ENCODE data around the gene SIM1.

The SIM1 gene

GRCh38 chr6:100404051-100404450 is 60.7 kb downstream of the SIM1 start:
- no peak for DNase-seq
- no CpG with 5 or more reads among the region's 3 CpGs for WGBS (ENCODE audit: extremely low coverage, insufficient coverage, low lambda C conversion rate)
- H2AK5ac ChIP-seq (ENCODE audit: low read length) = no peak overlapping the region

DNA sequence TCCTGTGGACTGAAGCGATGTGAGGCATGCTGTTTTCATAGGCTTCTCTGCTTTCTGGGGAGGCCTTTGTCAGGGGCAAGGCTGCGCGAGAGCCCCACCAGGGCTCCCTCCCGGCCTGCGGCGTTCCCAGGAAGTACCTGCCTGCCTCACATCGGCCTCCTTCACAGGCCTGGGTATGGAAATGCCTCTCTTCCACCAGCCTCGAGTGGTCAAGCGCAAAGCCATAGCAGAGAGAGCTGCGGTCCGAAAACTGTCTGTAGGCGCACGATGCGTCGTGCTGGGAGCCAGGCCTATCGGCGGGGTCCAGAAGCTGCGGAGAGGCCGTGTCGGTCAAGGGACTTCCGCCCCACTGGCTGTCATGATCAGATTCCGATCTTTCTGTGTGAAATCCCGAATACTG is 71.2 kb downstream of the SIM1 start:
- no peaks in the 10 kb centered on the region for H3K79me1 ChIP-seq (ENCODE audit: low read length)
- no peaks in the 10 kb centered on the region for H3K27me3 ChIP-seq (ENCODE audit: insufficient read depth, low read length, poor library complexity)
- H4K8ac ChIP-seq (ENCODE audit: low read depth, low read length) = no peak overlapping the region
- H3K18ac ChIP-seq (ENCODE audit: low read length) = no peak overlapping the region
- no peaks in the 10 kb centered on the region for H3K36me3 ChIP-seq (ENCODE audit: control insufficient read depth, insufficient read depth, low read length)
- no peak overlapping the region for H3K4me2 ChIP-seq (ENCODE audit: low read length)
- no peak overlapping the region for H3K4me3 ChIP-seq (ENCODE audit: low read length)
- no peak overlapping the region for H3K56ac ChIP-seq (ENCODE audit: low read length)
- no peak overlapping the region for H3K4ac ChIP-seq (ENCODE audit: low read depth, low read length)
- H2BK5ac ChIP-seq (ENCODE audit: low read length) = no peak overlapping the region
- no peak overlapping the region for H2AK5ac ChIP-seq (ENCODE audit: low read length)
- DNase-seq = no peak
- no peaks in the 10 kb centered on the region for H3K79me2 ChIP-seq (ENCODE audit: control insufficient read depth, insufficient read depth, low read length)
- H3K27ac ChIP-seq (ENCODE audit: low read depth, low read length) = no peak overlapping the region
- no peaks in the 10 kb centered on the region for H3K4me1 ChIP-seq (ENCODE audit: control insufficient read depth, low read depth, low read length)
- no peak overlapping the region for H4K5ac ChIP-seq (ENCODE audit: low read length)
- no peak overlapping the region for H2BK15ac ChIP-seq (replicated peaks; ENCODE audit: low read depth)
- H3K9ac ChIP-seq (ENCODE audit: low read length) = no peak overlapping the region
- H2BK120ac ChIP-seq (ENCODE audit: low read depth, low read length) = no peak overlapping the region
- no CpG with 5 or more reads among the region's 23 CpGs for WGBS (ENCODE audit: extremely low coverage, insufficient coverage, low lambda C conversion rate)
- no peak overlapping the region for H3K23ac ChIP-seq (ENCODE audit: low read length)

More at GRCh38 chr6:100404051-100404450, 60.7 kb downstream of the SIM1 start:
- Histone ChIP-seq H4K5ac (ENCODE audit: low read length) (no peak overlapping the region), H3K56ac (ENCODE audit: low read length) (no peak overlapping the region), H2BK15ac (replicated peaks; ENCODE audit: low read depth) (no peak overlapping the region), H3K27me3 (ENCODE audit: insufficient read depth, low read length, poor library complexity) (no peaks in the 10 kb centered on the region), H4K8ac (ENCODE audit: low read depth, low read length) (no peak overlapping the region), H3K4me2 (ENCODE audit: low read length) (no peak overlapping the region), H3K79me2 (ENCODE audit: control insufficient read depth, insufficient read depth, low read length) (no peaks in the 10 kb centered on the region), H2BK120ac (ENCODE audit: low read depth, low read length) (no peak overlapping the region), H2BK5ac (ENCODE audit: low read length) (no peak overlapping the region), H3K27ac (ENCODE audit: low read depth, low read length) (no peak overlapping the region), H3K9ac (ENCODE audit: low read length) (no peak overlapping the region), H3K18ac (ENCODE audit: low read length) (no peak overlapping the region), H3K79me1 (ENCODE audit: low read length) (no peaks in the 10 kb centered on the region), H3K23ac (ENCODE audit: low read length) (no peak overlapping the region), H3K4me1 (ENCODE audit: control insufficient read depth, low read depth, low read length) (no peaks in the 10 kb centered on the region), H3K4ac (ENCODE audit: low read depth, low read length) (no peak overlapping the region), H3K4me3 (ENCODE audit: low read length) (no peak overlapping the region), H3K36me3 (ENCODE audit: control insufficient read depth, insufficient read depth, low read length) (no peaks in the 10 kb centered on the region)

GRCh38 chr6:100392423-100392822 is 72.3 kb downstream of the SIM1 start:
- Histone ChIP-seq H3K27ac (ENCODE audit: low read depth, low read length) (no peak overlapping the region), H3K4ac (ENCODE audit: low read depth, low read length) (no peak overlapping the region), H2BK5ac (ENCODE audit: low read length) (no peak overlapping the region), H3K79me2 (ENCODE audit: control insufficient read depth, insufficient read depth, low read length) (no peaks in the 10 kb centered on the region), H3K56ac (ENCODE audit: low read length) (no peak overlapping the region), H3K79me1 (ENCODE audit: low read length) (no peaks in the 10 kb centered on the region), H2BK15ac (replicated peaks; ENCODE audit: low read depth) (no peak overlapping the region), H4K8ac (ENCODE audit: low read depth, low read length) (no peak overlapping the region), H3K36me3 (ENCODE audit: control insufficient read depth, insufficient read depth, low read length) (no peaks in the 10 kb centered on the region), H3K23ac (ENCODE audit: low read length) (no peak overlapping the region), H2AK5ac (ENCODE audit: low read length) (no peak overlapping the region), H3K9ac (ENCODE audit: low read length) (no peak overlapping the region), H3K18ac (ENCODE audit: low read length) (no peak overlapping the region), H3K4me1 (ENCODE audit: control insufficient read depth, low read depth, low read length) (no peaks in the 10 kb centered on the region), H3K27me3 (ENCODE audit: insufficient read depth, low read length, poor library complexity) (no peaks in the 10 kb centered on the region), H3K4me2 (ENCODE audit: low read length) (no peak overlapping the region), H4K5ac (ENCODE audit: low read length) (no peak overlapping the region), H2BK120ac (ENCODE audit: low read depth, low read length) (no peak overlapping the region), H3K4me3 (ENCODE audit: low read length) (no peak overlapping the region)
- no peak for DNase-seq
- WGBS (ENCODE audit: extremely low coverage, insufficient coverage, low lambda C conversion rate) = no CpG with 5 or more reads among the region's 2 CpGs

- Histone ChIP-seq H3K79me1 (ENCODE audit: low read length) (no peaks in the 10 kb centered on the region), H3K4me1 (ENCODE audit: control insufficient read depth, low read depth, low read length) (no peaks in the 10 kb centered on the region), H2BK120ac (ENCODE audit: low read depth, low read length) (no peak overlapping the region), H3K23ac (ENCODE audit: low read length) (no peak overlapping the region), H4K5ac (ENCODE audit: low read length) (no peak overlapping the region), H3K4me2 (ENCODE audit: low read length) (no peak overlapping the region), H3K4ac (ENCODE audit: low read depth, low read length) (no peak overlapping the region), H3K56ac (ENCODE audit: low read length) (no peak overlapping the region), H2BK5ac (ENCODE audit: low read length) (no peak overlapping the region), H3K79me2 (ENCODE audit: control insufficient read depth, insufficient read depth, low read length) (no peaks in the 10 kb centered on the region), H3K9ac (ENCODE audit: low read length) (no peak overlapping the region), H3K27ac (ENCODE audit: low read depth, low read length) (no peak overlapping the region), H4K8ac (ENCODE audit: low read depth, low read length) (no peak overlapping the region), H2AK5ac (ENCODE audit: low read length) (no peak overlapping the region), H2BK15ac (replicated peaks; ENCODE audit: low read depth) (no peak overlapping the region), H3K18ac (ENCODE audit: low read length) (no peak overlapping the region), H3K36me3 (ENCODE audit: control insufficient read depth, insufficient read depth, low read length) (no peaks in the 10 kb centered on the region), H3K27me3 (ENCODE audit: insufficient read depth, low read length, poor library complexity) (no peaks in the 10 kb centered on the region), H3K4me3 (ENCODE audit: low read length) (no peak overlapping the region)
- WGBS (ENCODE audit: extremely low coverage, insufficient coverage, low lambda C conversion rate) = no CpG with 5 or more reads among the region's 3 CpGs
- no peak for DNase-seq
Measured at GRCh38 chr6:100388868-100389519, 75.7 kb downstream of the SIM1 start.

DNA sequence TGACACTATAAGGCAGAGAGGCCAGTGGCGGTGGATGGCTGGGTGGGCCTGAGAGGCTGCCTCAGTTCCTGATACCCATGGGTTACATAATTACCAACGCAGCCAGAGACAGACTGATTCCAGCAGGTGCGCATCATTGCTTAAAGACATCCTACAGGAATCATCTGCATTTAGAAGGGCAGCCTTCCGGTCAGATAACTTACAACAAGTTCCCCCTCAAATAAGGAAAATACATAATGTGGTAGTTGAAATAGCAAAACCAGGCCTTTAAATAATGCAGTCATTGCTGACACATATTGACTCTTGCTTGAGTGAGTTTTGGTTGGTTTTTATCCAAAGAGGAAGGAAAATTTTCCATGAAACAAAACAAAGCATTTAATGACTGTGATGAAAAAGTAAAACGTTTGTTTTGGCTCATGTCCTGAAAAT is 81.9 kb downstream of the SIM1 start:
- DNase-seq = no peak

GRCh38 chr6:100382031-100382430 is 82.7 kb downstream of the SIM1 start:
- no peak overlapping the region for H2BK120ac ChIP-seq (ENCODE audit: low read depth, low read length)
- no peak overlapping the region for H4K8ac ChIP-seq (ENCODE audit: low read depth, low read length)
- no peak overlapping the region for H3K9ac ChIP-seq (ENCODE audit: low read length)
- H3K79me1 ChIP-seq (ENCODE audit: low read length) = no peaks in the 10 kb centered on the region
- no peak overlapping the region for H3K27ac ChIP-seq (ENCODE audit: low read depth, low read length)
- H3K36me3 ChIP-seq (ENCODE audit: control insufficient read depth, insufficient read depth, low read length) = no peaks in the 10 kb centered on the region
- no peak overlapping the region for H2BK5ac ChIP-seq (ENCODE audit: low read length)
- H3K23ac ChIP-seq (ENCODE audit: low read length) = no peak overlapping the region
- H3K79me2 ChIP-seq (ENCODE audit: control insufficient read depth, insufficient read depth, low read length) = no peaks in the 10 kb centered on the region
- H2AK5ac ChIP-seq (ENCODE audit: low read length) = no peak overlapping the region
- H3K4me2 ChIP-seq (ENCODE audit: low read length) = no peak overlapping the region
- no peak overlapping the region for H3K18ac ChIP-seq (ENCODE audit: low read length)
- no CpG with 5 or more reads among the region's 3 CpGs for WGBS (ENCODE audit: extremely low coverage, insufficient coverage, low lambda C conversion rate)
- no peak overlapping the region for H2BK15ac ChIP-seq (replicated peaks; ENCODE audit: low read depth)
- no peaks in the 10 kb centered on the region for H3K4me1 ChIP-seq (ENCODE audit: control insufficient read depth, low read depth, low read length)
- DNase-seq = no peak
- H3K4me3 ChIP-seq (ENCODE audit: low read length) = no peak overlapping the region
- no peak overlapping the region for H4K5ac ChIP-seq (ENCODE audit: low read length)
- no peak overlapping the region for H3K56ac ChIP-seq (ENCODE audit: low read length)
- no peaks in the 10 kb centered on the region for H3K27me3 ChIP-seq (ENCODE audit: insufficient read depth, low read length, poor library complexity)
- no peak overlapping the region for H3K4ac ChIP-seq (ENCODE audit: low read depth, low read length)

More for the DNA sequence above, 81.9 kb downstream of the SIM1 start:
- no peak overlapping the region for H2BK15ac ChIP-seq (replicated peaks; ENCODE audit: low read depth)
- H3K36me3 ChIP-seq (ENCODE audit: control insufficient read depth, insufficient read depth, low read length) = no peaks in the 10 kb centered on the region
- no CpG with 5 or more reads among the region's 5 CpGs for WGBS (ENCODE audit: extremely low coverage, insufficient coverage, low lambda C conversion rate)
- no peak overlapping the region for H2BK120ac ChIP-seq (ENCODE audit: low read depth, low read length)
- no peak overlapping the region for H2AK5ac ChIP-seq (ENCODE audit: low read length)
- no peak overlapping the region for H3K27ac ChIP-seq (ENCODE audit: low read depth, low read length)
- H2BK5ac ChIP-seq (ENCODE audit: low read length) = no peak overlapping the region
- H3K4ac ChIP-seq (ENCODE audit: low read depth, low read length) = no peak overlapping the region
- H3K18ac ChIP-seq (ENCODE audit: low read length) = no peak overlapping the region
- no peaks in the 10 kb centered on the region for H3K4me1 ChIP-seq (ENCODE audit: control insufficient read depth, low read depth, low read length)
- H3K27me3 ChIP-seq (ENCODE audit: insufficient read depth, low read length, poor library complexity) = no peaks in the 10 kb centered on the region
- no peak overlapping the region for H3K4me3 ChIP-seq (ENCODE audit: low read length)
- H3K79me2 ChIP-seq (ENCODE audit: control insufficient read depth, insufficient read depth, low read length) = no peaks in the 10 kb centered on the region
- H4K8ac ChIP-seq (ENCODE audit: low read depth, low read length) = no peak overlapping the region
- no peak overlapping the region for H3K23ac ChIP-seq (ENCODE audit: low read length)
- no peak overlapping the region for H3K56ac ChIP-seq (ENCODE audit: low read length)
- no peaks in the 10 kb centered on the region for H3K79me1 ChIP-seq (ENCODE audit: low read length)
- H3K4me2 ChIP-seq (ENCODE audit: low read length) = no peak overlapping the region
- no peak overlapping the region for H3K9ac ChIP-seq (ENCODE audit: low read length)
- no peak overlapping the region for H4K5ac ChIP-seq (ENCODE audit: low read length)
